ENCODE data around the gene NEUROD2. TPM values are rescaled to one million over a fixed set of nuclear protein-coding genes. Genes with fewer than 3 reads are reported as not detected.

Gene NEUROD2
- total and polyA plus RNA-seq, 2 experiments from 2014 or later: not detected

- TF ChIP-seq CTCF (conservative IDR thresholded peaks at IDR 0.05; ENCODE audit: low read depth in 2 of 2): no peak
- TF ChIP-seq EZH2 (IDR thresholded peaks at IDR 0.05; ENCODE audit: low read depth, unreplicated experiment): no peak
- no peak for TF ChIP-seq EZH2phosphoT487 (IDR thresholded peaks at IDR 0.05; ENCODE audit: unreplicated experiment)
These were observed 25.1 kb downstream of the NEUROD2 start (continued) for GRCh38 chr17:39582658-39583057.

- peaks cover 6% of the 10 kb centered on the region; the same call in 1 of the 2 replicates for H3F3A ChIP-seq (replicated peaks; ENCODE audit: low read depth)
- Mint-ChIP-seq H3K27ac (no peak overlapping the region), H3K4me3 (no peak overlapping the region), H3K9me3 (no peaks in the 10 kb centered on the region), H3K4me1 (peaks cover 31% of the 10 kb centered on the region), H3K36me3 (ENCODE audit: low read depth) (no peaks in the 10 kb centered on the region), H3K27me3 (ENCODE audit: insufficient read depth, low read depth, poor library complexity) (peaks cover 13% of the 10 kb centered on the region)
- no peaks in the 10 kb centered on the region for H3K79me2 ChIP-seq (replicated peaks; ENCODE audit: insufficient read depth)
- no peak overlapping the region for H3K27ac ChIP-seq (ENCODE audit: low read depth)
- ATAC-seq (no peak), DNase-seq (ENCODE audit: low spot score) (no peak)
- no peak overlapping the region for H3K4me3 ChIP-seq
- H3K9me2 ChIP-seq (ENCODE audit: insufficient read depth): no peaks in the 10 kb centered on the region
- H3K4me1 ChIP-seq (ENCODE audit: insufficient read depth): peaks cover 30% of the 10 kb centered on the region
- H2AFZ ChIP-seq: no peak overlapping the region
- H3K4me2 ChIP-seq: no peak overlapping the region
- no peaks in the 10 kb centered on the region for H4K20me1 ChIP-seq (replicated peaks; ENCODE audit: insufficient read depth)
- H3K36me3 ChIP-seq (ENCODE audit: insufficient read depth): no peaks in the 10 kb centered on the region
- no peaks in the 10 kb centered on the region for H3K27me3 ChIP-seq (ENCODE audit: insufficient read depth)
- TF ChIP-seq EZH2phosphoT487 (IDR thresholded peaks at IDR 0.05; ENCODE audit: unreplicated experiment) (no peak), REST (IDR thresholded peaks at IDR 0.05; ENCODE audit: unreplicated experiment) (no peak), JUNB (IDR thresholded peaks at IDR 0.05; ENCODE audit: unreplicated experiment) (no peak), STAT1 (IDR thresholded peaks at IDR 0.05; ENCODE audit: unreplicated experiment) (no peak), EZH2 (IDR thresholded peaks at IDR 0.05; ENCODE audit: low read depth, unreplicated experiment) (no peak), NANOG (IDR thresholded peaks at IDR 0.05; ENCODE audit: borderline replicate concordance) (no peak), ETS1 (IDR thresholded peaks at IDR 0.05) (no peak), ZNF114 (CRISPR knock-in tag; IDR thresholded peaks at IDR 0.05) (no peak), POLR2AphosphoS5 (IDR thresholded peaks at IDR 0.05; ENCODE audit: low read depth) (no peak), ZNF462 (CRISPR knock-in tag; IDR thresholded peaks at IDR 0.05) (no peak)
These were observed 26.0 kb downstream of the NEUROD2 start for GRCh38 chr17:39581759-39582085.
